ENCODE measurements around the gene HDAC7. TPM values are rescaled to one million over a fixed set of nuclear protein-coding genes. Genes with fewer than 3 reads are reported as not detected.
A peak's percentile ranks its signal among the peaks of the same experiment; 100 is the strongest.

The HDAC7 gene
- total and polyA plus RNA-seq, 2 of the 13 experiments (the other 11 are each of a cell fraction or from before 2014, with no cell fraction given) = 4.6 to 10.8 TPM

DNA sequence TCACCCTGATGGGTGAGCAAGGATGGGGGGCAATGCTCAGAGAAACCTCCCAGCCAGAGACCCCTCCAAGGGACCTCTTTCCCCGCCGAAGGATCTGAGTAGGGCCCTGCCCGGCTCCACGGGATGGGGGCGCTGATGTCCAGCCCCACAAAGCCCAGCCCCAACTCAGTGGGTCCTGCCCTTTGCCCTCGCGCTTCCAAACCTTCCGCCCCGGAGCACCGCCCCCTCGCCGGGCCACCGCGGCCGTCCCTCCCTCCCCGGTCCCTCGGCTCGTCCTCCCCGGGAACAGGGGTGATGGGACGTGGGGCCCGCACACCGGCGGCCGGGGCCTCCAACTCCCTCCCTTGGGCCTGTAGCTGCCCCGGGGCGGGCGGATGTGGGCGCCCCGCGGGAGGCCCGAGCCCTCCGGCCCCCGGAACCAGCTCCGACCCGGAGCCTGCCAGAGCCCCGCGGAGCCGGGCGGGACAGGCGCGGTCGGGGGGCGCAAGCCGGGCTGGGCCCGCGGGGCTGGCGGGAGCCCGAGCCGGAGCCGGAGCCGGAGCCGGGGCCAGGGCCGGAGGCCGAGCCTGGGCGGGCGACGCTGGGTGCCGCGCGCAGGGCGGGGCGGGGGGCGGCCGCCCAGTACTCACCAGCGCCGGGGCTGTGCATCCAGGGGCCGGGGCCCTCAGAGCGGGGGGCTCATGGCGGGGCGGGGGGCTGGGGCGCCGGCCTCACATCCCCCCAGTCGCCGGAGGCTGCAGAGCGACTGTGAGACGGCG is 386 bp downstream of the HDAC7 start (continued):
- no peak for TF ChIP-seq SCMH1 (CRISPR knock-in tag; IDR thresholded peaks at IDR 0.05; ENCODE audit: borderline replicate concordance)
- 0 out of 2 replicates have a peak, but pooled peaks have one; percentile 15 for TF ChIP-seq PCBP1 (IDR thresholded peaks at IDR 0.05; ENCODE audit: borderline replicate concordance, low read depth, low read length)
- peak; percentile 41; the same call in 1 of the 2 replicates for TF ChIP-seq HOXA5 (CRISPR knock-in tag; IDR thresholded peaks at IDR 0.05)
- TF ChIP-seq ZNF766 (CRISPR knock-in tag; IDR thresholded peaks at IDR 0.05; ENCODE audit: borderline replicate concordance) = 0 out of 2 replicates have a peak, but pooled peaks have one; percentile 32
- no peak for TF ChIP-seq ZNF496 (CRISPR knock-in tag; IDR thresholded peaks at IDR 0.05; ENCODE audit: insufficient replicate concordance)
- TF ChIP-seq ZNF589 (CRISPR knock-in tag; conservative IDR thresholded peaks at IDR 0.05) = no peak
- TF ChIP-seq HNRNPL (IDR thresholded peaks at IDR 0.05; ENCODE audit: low read depth, low read length) = 0 out of 2 replicates have a peak, but pooled peaks have one; percentile 46
- TF ChIP-seq, protein P1, sequence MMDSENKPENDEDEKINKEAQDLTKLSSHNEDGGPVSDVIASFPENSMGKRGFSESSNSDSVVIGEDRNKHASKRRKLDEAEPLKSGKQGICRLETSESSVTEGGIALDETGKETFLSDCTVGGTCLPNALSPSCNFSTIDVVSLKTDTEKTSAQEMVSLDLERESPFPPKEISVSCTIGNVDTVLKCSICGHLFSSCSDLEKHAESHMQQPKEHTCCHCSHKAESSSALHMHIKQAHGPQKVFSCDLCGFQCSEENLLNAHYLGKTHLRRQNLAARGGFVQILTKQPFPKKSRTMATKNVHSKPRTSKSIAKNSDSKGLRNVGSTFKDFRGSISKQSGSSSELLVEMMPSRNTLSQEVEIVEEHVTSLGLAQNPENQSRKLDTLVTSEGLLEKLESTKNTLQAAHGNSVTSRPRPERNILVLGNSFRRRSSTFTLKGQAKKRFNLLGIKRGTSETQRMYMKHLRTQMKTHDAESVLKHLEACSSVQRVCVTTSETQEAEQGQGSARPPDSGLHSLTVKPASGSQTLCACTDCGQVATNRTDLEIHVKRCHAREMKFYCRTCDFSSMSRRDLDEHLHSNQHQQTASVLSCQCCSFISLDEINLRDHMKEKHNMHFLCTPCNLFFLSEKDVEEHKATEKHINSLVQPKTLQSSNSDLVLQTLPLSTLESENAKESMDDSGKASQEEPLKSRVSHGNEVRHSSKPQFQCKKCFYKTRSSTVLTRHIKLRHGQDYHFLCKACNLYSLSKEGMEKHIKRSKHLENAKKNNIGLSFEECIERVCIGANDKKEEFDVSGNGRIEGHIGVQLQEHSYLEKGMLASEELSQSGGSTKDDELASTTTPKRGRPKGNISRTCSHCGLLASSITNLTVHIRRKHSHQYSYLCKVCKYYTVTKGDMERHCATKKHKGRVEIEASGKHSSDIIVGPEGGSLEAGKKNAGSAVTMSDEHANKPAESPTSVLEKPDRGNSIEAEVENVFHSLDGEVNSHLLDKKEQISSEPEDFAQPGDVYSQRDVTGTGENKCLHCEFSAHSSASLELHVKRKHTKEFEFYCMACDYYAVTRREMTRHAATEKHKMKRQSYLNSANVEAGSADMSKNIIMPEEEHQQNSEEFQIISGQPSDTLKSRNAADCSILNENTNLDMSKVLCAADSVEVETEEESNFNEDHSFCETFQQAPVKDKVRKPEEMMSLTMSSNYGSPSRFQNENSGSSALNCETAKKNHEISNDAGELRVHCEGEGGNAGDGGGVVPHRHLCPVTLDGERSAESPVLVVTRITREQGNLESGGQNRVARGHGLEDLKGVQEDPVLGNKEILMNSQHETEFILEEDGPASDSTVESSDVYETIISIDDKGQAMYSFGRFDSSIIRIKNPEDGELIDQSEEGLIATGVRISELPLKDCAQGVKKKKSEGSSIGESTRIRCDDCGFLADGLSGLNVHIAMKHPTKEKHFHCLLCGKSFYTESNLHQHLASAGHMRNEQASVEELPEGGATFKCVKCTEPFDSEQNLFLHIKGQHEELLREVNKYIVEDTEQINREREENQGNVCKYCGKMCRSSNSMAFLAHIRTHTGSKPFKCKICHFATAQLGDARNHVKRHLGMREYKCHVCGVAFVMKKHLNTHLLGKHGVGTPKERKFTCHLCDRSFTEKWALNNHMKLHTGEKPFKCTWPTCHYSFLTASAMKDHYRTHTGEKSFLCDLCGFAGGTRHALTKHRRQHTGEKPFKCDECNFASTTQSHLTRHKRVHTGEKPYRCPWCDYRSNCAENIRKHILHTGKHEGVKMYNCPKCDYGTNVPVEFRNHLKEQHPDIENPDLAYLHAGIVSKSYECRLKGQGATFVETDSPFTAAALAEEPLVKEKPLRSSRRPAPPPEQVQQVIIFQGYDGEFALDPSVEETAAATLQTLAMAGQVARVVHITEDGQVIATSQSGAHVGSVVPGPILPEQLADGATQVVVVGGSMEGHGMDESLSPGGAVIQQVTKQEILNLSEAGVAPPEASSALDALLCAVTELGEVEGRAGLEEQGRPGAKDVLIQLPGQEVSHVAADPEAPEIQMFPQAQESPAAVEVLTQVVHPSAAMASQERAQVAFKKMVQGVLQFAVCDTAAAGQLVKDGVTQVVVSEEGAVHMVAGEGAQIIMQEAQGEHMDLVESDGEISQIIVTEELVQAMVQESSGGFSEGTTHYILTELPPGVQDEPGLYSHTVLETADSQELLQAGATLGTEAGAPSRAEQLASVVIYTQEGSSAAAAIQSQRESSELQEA (CRISPR knock-in tag; IDR thresholded peaks at IDR 0.05; ENCODE audit: not compliant biosample characterization) = no peak
- TF ChIP-seq MTA1 (CRISPR knock-in tag; IDR thresholded peaks at IDR 0.05; ENCODE audit: borderline replicate concordance) = peak; percentile 28; the same call in 1 of the 2 replicates
- peak; percentile 80 for TF ChIP-seq GABPB1 (CRISPR knock-in tag; IDR thresholded peaks at IDR 0.05)
- TF ChIP-seq RBFOX2 (IDR thresholded peaks at IDR 0.05; ENCODE audit: low read depth, low read length) = peak; percentile 76
- TF ChIP-seq ZNF710 (CRISPR knock-in tag; IDR thresholded peaks at IDR 0.05; ENCODE audit: borderline replicate concordance) = 0 out of 2 replicates have a peak, but pooled peaks have one; percentile 29
- peak; percentile 77 for TF ChIP-seq PHF8 (CRISPR knock-in tag; IDR thresholded peaks at IDR 0.05)
- TF ChIP-seq, protein P2, sequence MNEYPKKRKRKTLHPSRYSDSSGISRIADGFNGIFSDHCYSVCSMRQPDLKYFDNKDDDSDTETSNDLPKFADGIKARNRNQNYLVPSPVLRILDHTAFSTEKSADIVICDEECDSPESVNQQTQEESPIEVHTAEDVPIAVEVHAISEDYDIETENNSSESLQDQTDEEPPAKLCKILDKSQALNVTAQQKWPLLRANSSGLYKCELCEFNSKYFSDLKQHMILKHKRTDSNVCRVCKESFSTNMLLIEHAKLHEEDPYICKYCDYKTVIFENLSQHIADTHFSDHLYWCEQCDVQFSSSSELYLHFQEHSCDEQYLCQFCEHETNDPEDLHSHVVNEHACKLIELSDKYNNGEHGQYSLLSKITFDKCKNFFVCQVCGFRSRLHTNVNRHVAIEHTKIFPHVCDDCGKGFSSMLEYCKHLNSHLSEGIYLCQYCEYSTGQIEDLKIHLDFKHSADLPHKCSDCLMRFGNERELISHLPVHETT (CRISPR knock-in tag; conservative IDR thresholded peaks at IDR 0.05) = peak; percentile 53; the same call in 1 of the 2 replicates
- peak; percentile 61 for TF ChIP-seq POLR2G (IDR thresholded peaks at IDR 0.05; ENCODE audit: low read depth, low read length)
- TF ChIP-seq SOX13 (IDR thresholded peaks at IDR 0.05) = no peak
- TF ChIP-seq SOX13 (CRISPR knock-in tag; conservative IDR thresholded peaks at IDR 0.05 in 1 of 2, IDR thresholded peaks at IDR 0.05 in 1 of 2) = peak in 1 of 2 experiments; percentile 51; a peak in 1 of 4 replicates

All from HepG2 (cell line).